ENCODE results near the gene OSBPL10.

DNA sequence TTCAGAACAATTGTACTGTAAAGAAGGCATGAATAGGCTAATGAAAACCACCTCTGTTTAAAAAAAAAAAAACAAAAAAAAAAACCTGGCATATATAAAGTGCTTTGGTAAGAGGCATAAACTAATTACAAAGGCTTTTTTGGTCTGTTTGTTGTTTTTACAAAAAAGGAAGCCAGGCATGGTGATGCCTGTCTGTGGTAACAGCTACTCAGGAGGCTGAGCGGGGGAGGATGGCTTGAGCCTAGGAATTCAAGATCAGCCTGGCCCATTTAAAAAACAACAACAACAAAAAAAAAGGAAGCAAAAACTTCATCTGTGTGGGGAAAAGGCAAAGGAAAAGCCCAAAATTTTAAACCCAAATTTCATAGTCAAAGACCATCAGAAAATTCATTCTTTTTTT is 47.0 kb downstream of the OSBPL10 start:
- TF ChIP-seq, protein P1, sequence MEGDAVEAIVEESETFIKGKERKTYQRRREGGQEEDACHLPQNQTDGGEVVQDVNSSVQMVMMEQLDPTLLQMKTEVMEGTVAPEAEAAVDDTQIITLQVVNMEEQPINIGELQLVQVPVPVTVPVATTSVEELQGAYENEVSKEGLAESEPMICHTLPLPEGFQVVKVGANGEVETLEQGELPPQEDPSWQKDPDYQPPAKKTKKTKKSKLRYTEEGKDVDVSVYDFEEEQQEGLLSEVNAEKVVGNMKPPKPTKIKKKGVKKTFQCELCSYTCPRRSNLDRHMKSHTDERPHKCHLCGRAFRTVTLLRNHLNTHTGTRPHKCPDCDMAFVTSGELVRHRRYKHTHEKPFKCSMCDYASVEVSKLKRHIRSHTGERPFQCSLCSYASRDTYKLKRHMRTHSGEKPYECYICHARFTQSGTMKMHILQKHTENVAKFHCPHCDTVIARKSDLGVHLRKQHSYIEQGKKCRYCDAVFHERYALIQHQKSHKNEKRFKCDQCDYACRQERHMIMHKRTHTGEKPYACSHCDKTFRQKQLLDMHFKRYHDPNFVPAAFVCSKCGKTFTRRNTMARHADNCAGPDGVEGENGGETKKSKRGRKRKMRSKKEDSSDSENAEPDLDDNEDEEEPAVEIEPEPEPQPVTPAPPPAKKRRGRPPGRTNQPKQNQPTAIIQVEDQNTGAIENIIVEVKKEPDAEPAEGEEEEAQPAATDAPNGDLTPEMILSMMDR (IDR thresholded peaks at IDR 0.05): no peak
- TF ChIP-seq POLR2A (IDR thresholded peaks at IDR 0.05): no peak

All from prostate gland (tissue), 2 donors.